ENCODE results near the gene ANXA8.
"Not testable (repeated sequence)": the region's sequence is repeated elsewhere in the genome, so short reads cannot be mapped to it uniquely, and the experiment has no call there.

ANXA8 gene

GRCh38 chr10:47483923-47484322 is at the start of gene ANXA8:
ANXA8 (minus strand) TSS chr10:47484115; CDS start chr10:47483933, 182 bp downstream.
- DNase-seq (ENCODE audit: low spot score), result not testable (repeated sequence)

GRCh38 chr10:47523475-47523874 is 39.6 kb upstream of the ANXA8 start, which contains the start of gene AGAP9:
AGAP9 (minus strand) TSS chr10:47523638; CDS start chr10:47523526, 112 bp downstream.
- DNase-seq (ENCODE audit: low spot score), result not testable (repeated sequence)

- DNase-seq (ENCODE audit: low spot score), result not testable (repeated sequence)
Measured at GRCh38 chr10:47502313-47502712, 18.4 kb upstream of the ANXA8 start.

GRCh38 chr10:47494226-47494625 is 10.3 kb upstream of the ANXA8 start:
- DNase-seq (ENCODE audit: low spot score), result not testable (repeated sequence)

DNA sequence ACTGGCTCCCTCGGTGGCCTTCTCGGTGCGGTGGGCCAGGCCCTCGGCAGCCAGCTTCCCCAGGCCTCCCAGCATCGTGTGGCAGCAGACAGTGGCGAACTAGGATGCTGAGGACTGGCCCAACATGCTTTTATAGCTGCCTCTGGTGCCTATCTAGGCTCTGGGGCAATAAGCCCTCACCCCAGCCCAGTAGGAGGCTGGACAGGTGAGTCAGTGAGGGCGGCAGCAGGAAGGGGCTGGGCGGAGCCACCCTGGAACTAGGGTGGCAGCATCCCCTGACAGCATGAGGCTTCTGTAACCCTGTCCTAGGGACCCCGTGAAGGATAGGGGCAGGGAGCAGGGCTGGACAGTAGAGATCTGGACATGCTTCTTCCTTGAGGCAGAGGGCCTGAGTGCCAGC is 7.7 kb upstream of the ANXA8 start, which contains the start of gene FAM25G:
Gene FAM25G, minus strand, starts transcription at position 101 of the 400 bp plus-strand sequence. Its CDS starts 26 bp downstream, at position 75.
- DNase-seq (ENCODE audit: low spot score), result not testable (repeated sequence)

GRCh38 chr10:47489630-47490029 is 5.7 kb upstream of the ANXA8 start:
- DNase-seq (ENCODE audit: low spot score), result not testable (repeated sequence)

DNA sequence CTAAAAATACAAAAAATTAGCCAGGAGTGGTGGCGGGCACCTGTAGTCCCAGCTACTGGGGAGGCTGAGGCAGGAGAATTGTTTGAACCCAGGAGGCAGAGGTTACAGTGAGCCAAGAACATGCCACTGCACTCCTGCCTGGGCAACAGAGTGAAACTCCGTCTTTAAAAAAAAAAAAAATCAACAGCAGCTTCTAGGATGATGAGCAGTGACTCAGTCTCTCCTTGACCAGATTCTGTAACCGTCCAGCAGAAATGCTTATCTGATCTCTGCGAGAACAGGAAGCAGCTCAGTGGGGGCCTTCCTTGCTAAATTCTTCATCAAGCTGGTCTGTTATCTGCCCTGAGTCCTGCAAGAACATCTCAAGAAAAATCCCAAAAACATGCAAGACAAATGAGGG is 2.0 kb upstream of the ANXA8 start:
- DNase-seq (ENCODE audit: low spot score), result not testable (repeated sequence)

GRCh38 chr10:47484786-47485185 is 871 bp upstream of the ANXA8 start:
- DNase-seq (ENCODE audit: low spot score), result not testable (repeated sequence)

GRCh38 chr10:47482367-47482766 is 1.5 kb downstream of the ANXA8 start:
- DNase-seq (ENCODE audit: low spot score), result not testable (repeated sequence)

GRCh38 chr10:47481768-47482181 is 2.1 kb downstream of the ANXA8 start:
- DNase-seq (ENCODE audit: low spot score), result not testable (repeated sequence)

DNA sequence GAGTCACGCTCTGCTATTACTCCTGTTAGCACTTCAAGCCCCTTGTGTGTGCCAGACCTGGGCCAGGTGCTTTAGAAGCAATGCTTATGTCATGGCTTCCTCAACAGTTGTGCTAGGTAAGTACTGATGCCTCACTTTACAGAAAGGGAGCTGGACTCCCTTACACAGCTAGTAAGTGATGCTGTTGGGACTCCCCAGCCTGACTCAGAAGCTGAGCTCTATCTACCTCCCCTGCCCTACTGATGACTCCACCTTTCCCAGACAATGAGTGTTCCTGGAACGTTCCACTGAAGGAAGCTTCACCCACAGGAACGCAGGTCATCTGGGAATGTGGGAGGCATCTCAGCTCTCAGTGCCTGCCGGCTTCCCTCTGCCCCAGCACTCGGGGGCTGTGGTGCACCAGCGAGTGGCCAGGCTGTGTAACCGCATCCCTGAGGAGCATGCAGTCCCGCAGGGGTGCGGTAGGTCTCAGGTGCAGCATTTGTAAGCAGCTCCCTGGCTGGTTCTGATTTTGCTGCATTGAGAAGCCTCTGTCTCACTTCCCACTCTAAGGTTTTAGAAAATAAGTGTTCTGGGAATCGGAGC is 2.6 kb downstream of the ANXA8 start:
- DNase-seq (ENCODE audit: low spot score), result not testable (repeated sequence)

- not testable (repeated sequence) for DNase-seq (ENCODE audit: low spot score)
Measured at GRCh38 chr10:47480133-47480532, 3.8 kb downstream of the ANXA8 start.

DNA sequence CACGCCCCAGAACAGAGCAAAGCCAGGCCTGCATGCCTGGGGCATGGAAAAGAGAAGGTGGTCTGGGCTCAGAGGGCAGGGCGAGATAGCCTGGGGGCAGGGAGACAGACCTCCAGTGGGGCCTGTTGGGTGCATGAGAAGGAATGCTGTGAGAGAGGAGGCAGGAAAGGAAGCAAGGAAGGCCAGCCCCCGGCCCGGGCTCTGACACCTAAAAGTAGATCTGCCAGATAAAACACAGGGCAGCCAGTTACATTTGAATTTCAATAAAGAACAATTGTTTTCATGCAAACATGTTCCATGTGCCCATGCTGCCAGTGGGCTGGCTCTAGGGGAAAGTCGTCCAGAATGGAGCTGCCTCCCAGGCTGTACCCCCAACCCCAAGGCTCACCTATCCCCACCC is 5.8 kb downstream of the ANXA8 start:
- not testable (repeated sequence) for DNase-seq (ENCODE audit: low spot score)

- not testable (repeated sequence) for DNase-seq (ENCODE audit: low spot score)
Measured at GRCh38 chr10:47477078-47477477, 6.8 kb downstream of the ANXA8 start.

GRCh38 chr10:47475101-47475500 is 8.8 kb downstream of the ANXA8 start:
- DNase-seq (ENCODE audit: low spot score), result not testable (repeated sequence)

DNA sequence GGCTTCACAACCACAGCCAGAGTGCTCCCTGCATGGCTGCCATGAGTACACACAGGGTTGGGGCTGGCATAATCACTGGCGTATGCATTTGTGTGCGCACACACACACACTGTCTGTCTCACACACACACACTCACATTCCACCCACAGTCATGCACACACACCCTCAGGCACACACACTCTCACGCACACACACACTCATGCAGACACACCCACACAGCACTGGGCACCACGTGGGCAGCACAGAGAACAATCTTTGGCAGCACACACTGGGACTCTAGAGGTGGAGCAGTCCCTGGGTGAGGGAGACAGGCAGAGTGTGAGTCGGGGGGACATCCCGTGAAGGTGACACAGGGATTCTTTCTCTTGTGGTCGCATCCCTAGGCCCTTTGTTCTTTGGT is 10.4 kb downstream of the ANXA8 start:
- not testable (repeated sequence) for DNase-seq (ENCODE audit: low spot score)

GRCh38 chr10:47472647-47473046 is 11.3 kb downstream of the ANXA8 start:
- not testable (repeated sequence) for DNase-seq (ENCODE audit: low spot score)

DNA sequence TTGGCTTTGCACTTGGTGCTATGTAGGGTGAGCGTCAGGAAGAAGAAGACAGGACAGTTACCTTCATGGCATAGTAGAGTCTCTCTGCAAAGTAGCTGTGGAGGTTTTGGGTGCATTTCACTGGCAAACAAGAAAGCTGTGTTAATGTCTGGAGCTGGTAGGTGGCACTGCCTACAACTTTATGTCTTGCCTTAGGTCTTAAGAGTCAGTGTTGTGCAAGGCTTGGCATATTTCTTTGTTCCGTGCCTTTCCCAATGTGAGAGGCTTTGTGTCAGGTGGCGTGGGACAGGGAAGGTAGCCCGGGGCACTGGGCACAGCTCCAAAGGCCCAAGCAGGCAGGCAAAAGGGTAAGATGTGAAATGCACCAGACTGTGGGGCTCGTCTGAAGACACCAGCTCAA is 11.8 kb downstream of the ANXA8 start:
- not testable (repeated sequence) for DNase-seq (ENCODE audit: low spot score)

DNA sequence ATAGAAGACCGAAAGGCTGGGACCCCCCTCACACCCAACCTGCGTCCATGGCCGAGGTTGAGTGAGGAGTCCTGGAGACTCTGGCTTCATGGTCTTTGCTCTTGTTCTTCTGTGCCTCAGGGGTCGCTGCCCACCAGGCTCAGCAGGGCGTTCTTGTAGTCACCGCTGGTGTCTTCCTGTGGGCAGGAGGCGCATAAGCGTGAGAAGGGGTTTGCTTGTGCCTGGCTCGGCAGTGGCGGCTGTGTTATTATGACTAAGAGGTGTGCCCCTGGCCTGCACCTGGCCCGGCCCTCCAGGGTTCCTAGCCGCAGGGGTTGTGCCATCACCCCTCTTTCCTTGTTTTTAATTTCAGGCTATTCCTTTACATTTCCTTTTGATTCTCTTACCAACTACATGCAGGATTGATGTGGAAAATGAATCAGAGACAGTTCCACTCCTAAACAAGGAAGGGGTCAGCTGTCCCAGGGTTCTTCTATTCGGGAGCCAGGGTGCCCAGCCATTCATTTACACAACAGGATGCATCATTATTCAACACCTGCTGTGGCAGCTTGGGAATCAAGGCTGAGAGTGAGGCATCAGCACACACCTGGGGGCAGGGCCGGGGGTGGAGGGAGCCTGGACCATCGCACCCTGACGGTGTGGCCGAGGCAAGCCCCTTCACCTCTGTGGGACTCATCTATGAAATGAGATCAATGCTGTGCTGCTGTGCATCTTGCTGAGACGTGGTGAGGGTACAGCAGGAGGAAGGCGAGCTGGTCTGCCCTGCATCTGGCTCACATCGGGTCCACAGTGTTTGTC is 15.0 kb downstream of the ANXA8 start:
- not testable (repeated sequence) for DNase-seq (ENCODE audit: low spot score)

DNA sequence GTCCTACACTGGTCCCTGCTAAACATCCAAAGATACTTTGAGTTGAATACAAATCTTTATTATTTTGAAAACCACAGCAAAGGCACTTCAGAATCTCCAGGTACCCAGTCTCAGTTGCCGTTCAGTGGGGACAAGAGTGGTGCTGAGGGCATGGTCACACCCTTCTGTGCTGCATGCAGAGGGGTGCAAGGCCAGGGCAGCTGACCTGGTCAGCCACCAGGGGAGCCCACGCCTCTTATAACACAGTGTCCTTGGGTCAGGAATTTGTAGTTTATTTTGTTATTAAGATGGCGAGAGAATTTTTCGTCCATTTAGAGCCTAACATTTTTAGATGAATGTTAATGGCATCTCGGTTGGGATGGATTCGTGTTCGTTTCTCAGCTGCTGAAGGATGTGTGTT is 16.0 kb downstream of the ANXA8 start:
- not testable (repeated sequence) for DNase-seq (ENCODE audit: low spot score)

GRCh38 chr10:47467458-47467857 is 16.5 kb downstream of the ANXA8 start:
- not testable (repeated sequence) for DNase-seq (ENCODE audit: low spot score)

- DNase-seq (ENCODE audit: low spot score), result peak; percentile 53
Measured at GRCh38 chr10:47465216-47465917, 18.5 kb downstream of the ANXA8 start.
